GM23248 (cell line): ENCODE results near the gene PRKAA1. TPM values are rescaled to one million over a fixed set of nuclear protein-coding genes. Genes with fewer than 3 reads are reported as not detected.

ENCODE experiments used
- DNase-seq: peaks from one replicate; pipeline ENCODE4 v3.0.0-alpha.2; 2015
- H2AFZ ChIP-seq: fragments of 200-600 bp; sonication (generic); 2 replicates; pipeline ENCODE4 v1.6.1; 2016; ENCODE audit warnings: antibody characterized with exemption
- H3F3A ChIP-seq: fragments of 200-600 bp; sonication (generic); 2 replicates; pipeline ENCODE4 v1.6.1; 2016; ENCODE audit warnings: mild to moderate bottlenecking, antibody characterized with exemption, mixed run types; ENCODE audit not compliant: insufficient read depth
- H3K27ac ChIP-seq: fragments of 200-600 bp; sonication (generic); 2 replicates; pipeline ENCODE4 v1.5.1; 2016; ENCODE audit warnings: mild to moderate bottlenecking
- H3K27me3 ChIP-seq: fragments of 200-600 bp; sonication (generic); replicated peaks from 2 replicates; pipeline ENCODE4 v1.6.1; 2016; ENCODE audit warnings: mild to moderate bottlenecking; ENCODE audit not compliant: insufficient read depth
- H3K36me3 ChIP-seq: fragments of 200-600 bp; sonication (generic); 2 replicates; pipeline ENCODE4 v1.6.1; 2016; ENCODE audit warnings: low read depth, mild to moderate bottlenecking
- H3K4me1 ChIP-seq: fragments of 200-600 bp; sonication (generic); 2 replicates; pipeline ENCODE4 v1.6.1; 2016; ENCODE audit warnings: mild to moderate bottlenecking; ENCODE audit not compliant: insufficient read depth
- H3K4me2 ChIP-seq: fragments of 200-600 bp; sonication (generic); one replicate; pipeline ENCODE4 v1.6.1; 2016; ENCODE audit warnings: mild to moderate bottlenecking; ENCODE audit not compliant: unreplicated experiment
- H3K4me3 ChIP-seq: fragments of 200-600 bp; sonication (generic); 2 replicates; pipeline ENCODE4 v1.5.1; 2016; ENCODE audit warnings: mild to moderate bottlenecking
- H3K79me2 ChIP-seq: fragments of 200-600 bp; sonication (generic); 2 replicates; pipeline ENCODE4 v1.6.1; 2016; ENCODE audit warnings: mild to moderate bottlenecking; ENCODE audit not compliant: insufficient read depth
- H3K9ac ChIP-seq: fragments of 200-600 bp; sonication (generic); 2 replicates; pipeline ENCODE4 v1.6.1; 2016; ENCODE audit warnings: mild to moderate bottlenecking
- H3K9me2 ChIP-seq: fragments of 200-600 bp; sonication (generic); 2 replicates; pipeline ENCODE4 v1.6.1; 2016; ENCODE audit warnings: mixed run types, mild to moderate bottlenecking, moderate library complexity; ENCODE audit not compliant: insufficient read depth
- H3K9me3 ChIP-seq: fragments of 200-600 bp; sonication (generic); one replicate; pipeline ENCODE4 v1.6.1; 2017; ENCODE audit warnings: low read depth
- H4K20me1 ChIP-seq: fragments of 200-600 bp; sonication (generic); 2 replicates; pipeline ENCODE4 v1.6.0; 2016; ENCODE audit not compliant: insufficient read depth
- EZH2 ChIP-seq: fragments of 200-600 bp; sonication (generic); IDR thresholded peaks from 2 replicates; pipeline ENCODE4 v1.6.1; 2018; ENCODE audit warnings: antibody characterized with exemption, mild to moderate bottlenecking; ENCODE audit not compliant: insufficient read depth, poor library complexity, severe bottlenecking
- EZH2phosphoT487 ChIP-seq: fragments of 200-600 bp; sonication (generic); IDR thresholded peaks from 2 replicates; pipeline ENCODE4 v1.6.1; 2018; ENCODE audit warnings: antibody characterized with exemption, moderate library complexity, mild to moderate bottlenecking, low read depth; ENCODE audit not compliant: insufficient read depth
- WGBS, 2 experiments: methylation state at CpG; one replicate each; pipeline ENCODE4 v1.1.6; 2015 to 2017; ENCODE audit warnings: low lambda C conversion rate in 2 of 2, low coverage in 1 of 2; ENCODE audit errors: missing lambda C conversion rate in 2 of 2; 5-methylcytosine and 5-hydroxymethylcytosine counted together
- in situ Hi-C: fragments of 300-500 bp; cut with MboI; formaldehyde crosslinking; loops from 2 replicates; pipeline ENCODE4 v1.15.0; 2020
- polyA plus RNA-seq: library from polyadenylated mRNA; unstranded; fragments of >200 nt; fragmentation: Nextera tagmentation; extraction: Ambion mirVana; gene quantifications from 2 replicates; pipeline ENCODE4 v1.2.1, GENCODE V29; 2016
- total RNA-seq: library from RNA; depleted of rRNA; stranded (reverse); fragments of >200 nt; shearing (Covaris generic); gene quantifications from 2 replicates; pipeline ENCODE4 v1.2.3, GENCODE V29; 2014

The PRKAA1 gene
- total and polyA plus RNA-seq, 2 experiments from 2014 or later = 35.5 to 77.4 TPM

- peaks cover 70% of the 10 kb centered on the region for H3F3A ChIP-seq
- TF ChIP-seq EZH2phosphoT487 (no peak), EZH2 (no peak)
- no peaks in the 10 kb centered on the region for H3K9me3 ChIP-seq
- H4K20me1 ChIP-seq = peaks cover 9% of the 10 kb centered on the region
- H3K4me1 ChIP-seq = peaks cover 28% of the 10 kb centered on the region
- H2AFZ ChIP-seq = no peak overlapping the region
- H3K9me2 ChIP-seq = no peaks in the 10 kb centered on the region
- peaks cover 54% of the 10 kb centered on the region for H3K79me2 ChIP-seq
- peak; percentile 69 for DNase-seq
- H3K9ac ChIP-seq = peak overlapping the region; percentile 99
- peak overlapping the region; percentile 96 for H3K4me2 ChIP-seq
- peaks cover 49% of the 10 kb centered on the region for H3K36me3 ChIP-seq
- H3K27me3 ChIP-seq = no peaks in the 10 kb centered on the region
- in situ Hi-C loops = no loop called here
- H3K4me3 ChIP-seq = peak overlapping the region; percentile 95
- peak overlapping the region; percentile 96 for H3K27ac ChIP-seq
- 0 to 1% methylated on average over 21 of the region's 21 CpGs for WGBS, 2 experiments
Measured at GRCh38 chr5:40834391-40834848, 36.2 kb upstream of the PRKAA1 start.

DNA sequence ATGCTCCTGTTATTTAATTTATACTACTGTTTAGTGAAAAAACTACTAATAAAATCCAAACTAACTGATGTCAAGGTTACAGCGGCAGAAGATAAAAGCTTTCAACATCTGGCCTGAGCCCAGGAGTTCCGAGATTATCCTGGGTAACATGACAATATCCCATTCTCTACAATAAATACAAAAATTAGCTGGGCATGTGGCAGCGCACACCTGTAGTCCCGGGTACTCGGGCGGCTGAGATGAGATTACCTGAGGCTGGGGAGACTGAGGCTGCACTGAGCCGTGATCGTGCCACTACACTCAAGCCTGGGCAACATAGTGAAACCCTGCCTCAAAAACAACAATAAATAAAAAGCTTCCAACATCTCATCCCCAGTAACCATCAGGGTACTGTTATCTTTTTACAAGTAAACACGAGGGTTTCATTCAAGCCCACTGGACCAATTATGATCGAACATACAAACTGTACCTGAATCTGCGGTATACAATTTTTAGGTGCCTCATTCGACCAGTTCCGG is 35.6 kb upstream of the PRKAA1 start:
- Histone ChIP-seq H3K9me2 (no peaks in the 10 kb centered on the region), H3K27ac (peak overlapping the region; percentile 96)
- in situ Hi-C loops = no loop called here

GRCh38 chr5:40832345-40832744 is 34.2 kb upstream of the PRKAA1 start:
- DNase-seq = no peak
- TF ChIP-seq EZH2 (no peak), EZH2phosphoT487 (no peak)
- Histone ChIP-seq H3K4me2 (peak overlapping the region; percentile 96), H3K9me3 (no peaks in the 10 kb centered on the region), H3K36me3 (peaks cover 70% of the 10 kb centered on the region), H3K9me2 (no peaks in the 10 kb centered on the region), H3K4me1 (peaks cover 28% of the 10 kb centered on the region), H3K4me3 (peak overlapping the region; percentile 95), H4K20me1 (peaks cover 9% of the 10 kb centered on the region), H3K27me3 (no peaks in the 10 kb centered on the region), H3F3A (peaks cover 91% of the 10 kb centered on the region), H2AFZ (no peak overlapping the region), H3K27ac (peak overlapping the region; percentile 96), H3K79me2 (peaks cover 54% of the 10 kb centered on the region), H3K9ac (peak overlapping the region; percentile 99)
- in situ Hi-C loops = no loop called here
- WGBS, 2 experiments = 71 to 75% methylated on average over 4 of the region's 4 CpGs

More for the DNA sequence above, 35.6 kb upstream of the PRKAA1 start:
- H3K4me1 ChIP-seq = peaks cover 28% of the 10 kb centered on the region
- peak overlapping the region; percentile 96 for H3K4me2 ChIP-seq
- 49 to 51% methylated on average over 13 of the region's 13 CpGs for WGBS, 2 experiments
- H3K4me3 ChIP-seq = peak overlapping the region; percentile 95
- no peak for DNase-seq
- H3F3A ChIP-seq = peaks cover 76% of the 10 kb centered on the region
- peak overlapping the region; percentile 99 for H3K9ac ChIP-seq
- H4K20me1 ChIP-seq = peaks cover 9% of the 10 kb centered on the region
- H3K79me2 ChIP-seq = peaks cover 54% of the 10 kb centered on the region
- TF ChIP-seq EZH2phosphoT487 (no peak), EZH2 (no peak)
- no peaks in the 10 kb centered on the region for H3K27me3 ChIP-seq
- H3K36me3 ChIP-seq = peaks cover 56% of the 10 kb centered on the region
- H2AFZ ChIP-seq = no peak overlapping the region
- H3K9me3 ChIP-seq = no peaks in the 10 kb centered on the region

DNA sequence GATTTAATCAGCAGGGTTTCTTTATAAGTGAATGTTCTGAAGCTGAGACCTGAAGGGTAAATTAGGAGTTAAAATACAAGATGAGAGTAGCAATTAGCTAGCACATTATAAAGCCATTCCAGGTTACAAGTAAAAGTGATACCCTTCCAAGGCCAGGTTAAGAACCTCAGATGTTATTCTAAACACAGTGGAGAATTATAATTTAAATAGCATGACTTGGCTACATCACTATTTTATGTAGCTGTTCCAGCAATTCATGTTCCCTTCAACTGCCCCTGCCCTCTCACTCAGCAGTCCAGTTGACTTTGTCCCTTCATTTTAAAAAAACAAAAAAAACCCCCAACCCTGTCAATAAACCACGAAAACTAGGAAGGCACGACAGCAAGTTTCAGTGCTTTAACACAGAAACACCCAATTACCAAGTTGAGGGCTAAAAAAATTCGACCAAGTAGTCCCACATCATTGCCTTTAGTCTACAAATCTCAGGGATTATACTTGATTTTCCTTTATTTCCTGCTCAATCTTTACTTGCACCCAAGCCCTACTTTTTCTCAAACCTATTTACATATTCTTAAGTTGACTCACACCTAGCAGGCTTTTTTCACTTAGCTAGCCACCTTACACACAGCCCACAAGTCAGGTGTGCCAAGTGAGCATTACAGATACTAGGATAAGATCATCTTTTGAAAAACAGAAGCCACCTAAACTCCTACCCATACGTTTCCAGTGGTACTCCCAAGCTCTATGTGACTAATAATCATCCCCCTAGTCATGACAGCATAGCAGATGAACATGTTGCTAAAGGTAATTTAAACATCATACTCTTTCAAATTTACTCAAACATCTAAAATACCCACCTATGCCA is 33.4 kb upstream of the PRKAA1 start:
- peaks cover 26% of the 10 kb centered on the region for H3K4me1 ChIP-seq
- TF ChIP-seq EZH2 (no peak), EZH2phosphoT487 (no peak)
- WGBS, 2 experiments = 67 to 72% methylated on average over 4 of the region's 4 CpGs
- peaks cover 78% of the 10 kb centered on the region for H3K36me3 ChIP-seq
- peaks cover 14% of the 10 kb centered on the region for H4K20me1 ChIP-seq
- peak overlapping the region; percentile 96 for H3K27ac ChIP-seq
- H3K27me3 ChIP-seq = no peaks in the 10 kb centered on the region
- H3K4me2 ChIP-seq = peak overlapping the region; percentile 96
- H3K9me2 ChIP-seq = no peaks in the 10 kb centered on the region
- no peak for DNase-seq
- H3K79me2 ChIP-seq = peaks cover 54% of the 10 kb centered on the region
- H2AFZ ChIP-seq = no peak overlapping the region
- H3K9ac ChIP-seq = peak overlapping the region; percentile 99; the same call in 1 of the 2 replicates
- H3K4me3 ChIP-seq = no peak overlapping the region
- in situ Hi-C loops = no loop called here
- H3K9me3 ChIP-seq = no peaks in the 10 kb centered on the region
- peaks cover 94% of the 10 kb centered on the region for H3F3A ChIP-seq
